ENCODE data around the gene FIGNL1. TPM values are rescaled to one million over a fixed set of nuclear protein-coding genes. Genes with fewer than 3 reads are reported as not detected.

FIGNL1 gene
- polyA plus RNA-seq, 1 donor from 2014 or later = 7.4 TPM

DNA sequence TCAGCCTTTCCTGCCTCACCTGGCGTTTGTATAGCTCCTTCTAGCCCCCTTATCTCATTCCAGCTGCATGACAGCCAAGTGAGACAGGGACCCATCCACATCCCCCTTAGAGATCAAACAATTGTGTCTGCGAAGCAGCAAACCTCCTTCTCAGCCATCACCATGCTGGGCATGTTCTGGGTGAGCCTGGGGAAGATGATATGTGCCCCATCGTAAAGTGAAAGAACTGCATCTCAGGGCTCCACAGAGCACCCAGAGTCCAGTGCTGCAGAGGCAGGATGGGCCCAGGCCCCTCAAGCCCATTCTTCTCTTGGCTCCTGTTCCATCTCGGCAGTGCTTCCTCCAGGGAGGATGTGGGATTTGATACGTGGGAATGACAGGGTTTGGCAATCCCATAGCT is 43.2 kb downstream of the FIGNL1 start:
- Mint-ChIP-seq H3K36me3 (peaks cover 15% of the 10 kb centered on the region), H3K4me3 (peak overlapping the region in 3 of 4 donors; percentile 28 to 88 (median 82)), H3K27me3 (no peaks in the 10 kb centered on the region), H3K9me3 (no peaks in the 10 kb centered on the region), H3K4me1 (peaks cover 79 to 97% (median 81%) of the 10 kb centered on the region in 3 donors), H3K27ac (peak overlapping the region; percentile 92 to 98 (median 95))

DNA sequence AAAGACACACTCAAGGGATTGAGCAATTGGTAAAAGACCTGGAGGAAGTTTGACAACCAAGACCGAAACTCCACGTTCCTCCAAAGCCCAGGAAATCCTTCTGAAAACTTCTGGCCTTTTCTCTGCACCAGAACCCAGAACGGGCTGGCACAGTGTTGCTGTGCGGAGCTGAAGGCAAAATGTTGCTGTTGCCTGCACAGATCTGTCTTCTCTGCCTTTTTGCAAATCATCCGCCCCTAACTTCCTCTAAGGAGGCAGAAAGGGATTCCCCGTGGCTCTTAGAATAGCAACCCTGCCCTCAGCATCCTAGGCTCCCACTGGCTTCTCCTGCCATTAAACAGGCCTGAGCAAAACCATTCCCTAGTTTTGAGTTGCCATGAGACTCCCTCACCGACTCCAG is 44.9 kb downstream of the FIGNL1 start:
- Mint-ChIP-seq H3K27ac (peak overlapping the region; percentile 85 to 98 (median 92)), H3K36me3 (peaks cover 19% of the 10 kb centered on the region), H3K9me3 (no peaks in the 10 kb centered on the region), H3K4me1 (peaks cover 67 to 87% (median 71%) of the 10 kb centered on the region in 3 donors), H3K27me3 (no peaks in the 10 kb centered on the region), H3K4me3 (peak overlapping the region; percentile 36 to 90 (median 86))

DNA sequence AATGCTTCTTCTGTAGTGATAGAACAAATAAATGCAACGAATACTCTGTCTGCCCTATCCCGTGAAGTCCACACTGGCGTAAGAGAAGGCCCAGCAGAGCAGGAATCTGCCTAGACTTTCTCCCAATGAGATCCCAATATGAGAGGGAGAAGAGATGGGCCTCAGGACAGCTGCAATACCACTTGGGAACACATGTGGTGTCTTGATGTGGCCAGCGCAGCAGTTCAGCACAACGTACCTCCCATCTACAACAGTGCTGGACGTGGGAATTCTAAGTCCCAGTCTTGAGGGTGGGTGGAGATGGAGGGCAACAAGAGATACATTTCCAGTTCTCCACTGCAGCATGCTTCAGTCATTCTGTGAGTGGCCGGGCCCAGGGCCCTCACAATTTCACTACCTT is 45.8 kb downstream of the FIGNL1 start:
- H3K4me1 Mint-ChIP-seq = peaks cover 61 to 79% (median 62%) of the 10 kb centered on the region in 3 donors
- peak overlapping the region in 3 of 4 donors; percentile 22 to 90 (median 63) for H3K4me3 Mint-ChIP-seq
- peak overlapping the region; percentile 91 to 98 (median 92) for H3K27ac Mint-ChIP-seq
- H3K27me3 Mint-ChIP-seq = no peaks in the 10 kb centered on the region
- peaks cover 19% of the 10 kb centered on the region for H3K36me3 Mint-ChIP-seq
- no peaks in the 10 kb centered on the region for H3K9me3 Mint-ChIP-seq

DNA sequence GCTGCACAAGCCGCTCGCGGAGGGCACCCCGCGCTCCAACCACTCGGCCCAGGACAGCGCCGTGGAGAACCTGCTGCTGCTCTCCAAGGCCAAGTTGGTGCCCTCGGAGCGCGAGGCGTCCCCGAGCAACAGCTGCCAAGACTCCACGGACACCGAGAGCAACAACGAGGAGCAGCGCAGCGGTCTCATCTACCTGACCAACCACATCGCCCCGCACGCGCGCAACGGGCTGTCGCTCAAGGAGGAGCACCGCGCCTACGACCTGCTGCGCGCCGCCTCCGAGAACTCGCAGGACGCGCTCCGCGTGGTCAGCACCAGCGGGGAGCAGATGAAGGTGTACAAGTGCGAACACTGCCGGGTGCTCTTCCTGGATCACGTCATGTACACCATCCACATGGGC is 50.0 kb downstream of the FIGNL1 start:
- no peak overlapping the region for H3K27ac Mint-ChIP-seq
- no peaks in the 10 kb centered on the region for H3K27me3 Mint-ChIP-seq
- no peak overlapping the region for H3K4me3 Mint-ChIP-seq
- peaks cover 0 to 5% (median 0%) of the 10 kb centered on the region in 3 donors for H3K9me3 Mint-ChIP-seq
- H3K36me3 Mint-ChIP-seq = peaks cover 20% of the 10 kb centered on the region
- H3K4me1 Mint-ChIP-seq = peaks cover 50 to 64% (median 54%) of the 10 kb centered on the region in 3 donors

DNA sequence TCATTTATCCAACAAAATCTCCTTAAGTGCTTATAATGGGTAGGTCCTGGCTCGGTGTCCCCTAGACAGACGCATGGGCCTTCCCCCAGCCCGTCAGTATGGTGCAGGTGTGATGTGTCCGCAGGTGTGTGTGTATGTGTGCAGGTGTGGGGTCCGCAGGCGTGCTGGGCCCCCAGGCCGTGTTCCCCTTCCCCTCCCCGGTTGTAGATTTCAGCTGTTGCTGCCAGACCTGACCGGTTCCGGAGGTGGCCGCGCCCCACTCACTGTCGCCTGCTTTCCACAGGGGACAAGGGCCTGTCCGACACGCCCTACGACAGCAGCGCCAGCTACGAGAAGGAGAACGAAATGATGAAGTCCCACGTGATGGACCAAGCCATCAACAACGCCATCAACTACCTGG is 50.5 kb downstream of the FIGNL1 start:
- H3K4me1 Mint-ChIP-seq = peaks cover 49 to 62% (median 50%) of the 10 kb centered on the region in 3 donors
- peaks cover 20% of the 10 kb centered on the region for H3K36me3 Mint-ChIP-seq
- H3K9me3 Mint-ChIP-seq = peaks cover 0 to 5% (median 0%) of the 10 kb centered on the region in 3 donors
- no peaks in the 10 kb centered on the region for H3K27me3 Mint-ChIP-seq
- H3K27ac Mint-ChIP-seq = peak overlapping the region in 1 of 3 donors; percentile 57
- H3K4me3 Mint-ChIP-seq = no peak overlapping the region

DNA sequence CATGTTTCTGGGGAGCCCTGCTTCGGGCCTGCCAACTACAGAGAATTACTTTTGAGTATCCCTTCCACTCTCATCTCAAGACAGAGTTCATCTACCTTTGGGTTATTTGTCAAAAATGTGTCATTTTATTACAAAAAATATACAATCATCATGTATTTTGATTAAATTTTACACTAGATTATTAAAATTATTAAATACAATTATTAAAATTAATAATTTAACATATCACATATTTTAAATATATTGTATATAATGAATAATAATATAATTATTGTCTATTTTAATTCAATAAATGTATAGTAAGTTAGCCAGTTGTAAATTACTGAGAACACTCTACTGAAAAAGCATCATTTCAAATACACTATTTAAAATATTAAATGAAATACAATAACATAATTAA is 50.9 kb downstream of the FIGNL1 start:
- H3K9me3 Mint-ChIP-seq = peaks cover 0 to 5% (median 0%) of the 10 kb centered on the region in 3 donors
- H3K4me1 Mint-ChIP-seq = peaks cover 48 to 62% (median 49%) of the 10 kb centered on the region in 3 donors
- peak overlapping the region; percentile 73 to 98 (median 96) for H3K27ac Mint-ChIP-seq
- H3K36me3 Mint-ChIP-seq = peaks cover 20% of the 10 kb centered on the region
- no peak overlapping the region for H3K4me3 Mint-ChIP-seq
- no peaks in the 10 kb centered on the region for H3K27me3 Mint-ChIP-seq

DNA sequence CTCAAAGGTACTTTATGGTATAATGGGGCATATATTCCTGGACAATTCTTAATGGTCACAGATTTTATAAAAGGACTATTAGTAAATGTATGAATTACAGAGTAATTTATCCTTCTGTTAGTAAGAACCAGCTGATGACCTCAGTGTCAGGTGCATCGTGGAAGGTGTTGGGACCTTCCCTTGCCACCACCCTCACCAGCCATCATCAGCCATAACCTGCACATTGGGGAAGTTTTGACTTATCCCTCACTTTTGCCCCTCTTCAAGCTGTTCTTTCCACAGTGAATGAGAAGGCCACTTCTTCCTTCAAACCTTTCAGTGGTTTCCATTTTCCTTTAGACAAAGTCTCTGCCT is 52.2 kb downstream of the FIGNL1 start:
- H3K4me3 Mint-ChIP-seq = peak overlapping the region in 3 of 4 donors; percentile 58 to 90 (median 79)
- H3K36me3 Mint-ChIP-seq = peaks cover 22% of the 10 kb centered on the region
- H3K4me1 Mint-ChIP-seq = peaks cover 49 to 62% (median 51%) of the 10 kb centered on the region in 3 donors
- no peaks in the 10 kb centered on the region for H3K27me3 Mint-ChIP-seq
- peak overlapping the region; percentile 73 to 98 (median 96) for H3K27ac Mint-ChIP-seq
- peaks cover 0 to 5% (median 0%) of the 10 kb centered on the region in 3 donors for H3K9me3 Mint-ChIP-seq

DNA sequence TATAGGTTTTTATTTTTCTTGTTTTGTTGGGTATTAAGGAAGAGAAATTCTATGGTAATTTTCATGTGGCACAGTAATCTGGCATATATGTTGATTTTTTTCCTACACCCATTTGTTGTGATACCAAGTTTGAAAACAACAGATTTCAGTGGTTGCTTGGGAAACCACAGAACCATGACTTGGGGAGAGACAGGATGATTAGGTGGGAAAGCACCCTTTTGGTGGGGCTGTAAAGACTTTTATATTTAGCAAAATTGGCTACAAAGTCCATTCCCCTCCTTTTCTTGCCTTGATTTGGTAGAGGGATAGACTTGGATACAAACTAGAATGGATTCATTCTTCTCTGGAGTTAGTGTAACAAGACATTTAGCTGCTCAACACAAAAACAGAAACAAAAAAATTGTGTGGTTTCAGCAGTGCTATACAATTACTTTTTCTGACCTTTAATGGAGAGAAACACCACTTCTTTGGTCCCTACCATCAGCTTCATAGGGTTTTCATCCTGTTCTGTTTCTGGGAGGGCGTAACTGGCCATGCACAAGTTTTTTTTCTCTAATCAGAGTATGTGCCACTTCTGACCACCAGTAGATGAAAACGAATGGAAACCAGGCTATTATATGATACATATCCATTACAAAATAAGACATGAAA is 52.7 kb downstream of the FIGNL1 start:
- H3K27me3 Mint-ChIP-seq = no peaks in the 10 kb centered on the region
- H3K4me1 Mint-ChIP-seq = peaks cover 54 to 64% (median 55%) of the 10 kb centered on the region in 3 donors
- H3K4me3 Mint-ChIP-seq = peak overlapping the region; percentile 35 to 90 (median 72)
- H3K27ac Mint-ChIP-seq = peak overlapping the region; percentile 73 to 98 (median 96)
- H3K9me3 Mint-ChIP-seq = peaks cover 0 to 5% (median 0%) of the 10 kb centered on the region in 3 donors
- H3K36me3 Mint-ChIP-seq = peaks cover 23% of the 10 kb centered on the region

DNA sequence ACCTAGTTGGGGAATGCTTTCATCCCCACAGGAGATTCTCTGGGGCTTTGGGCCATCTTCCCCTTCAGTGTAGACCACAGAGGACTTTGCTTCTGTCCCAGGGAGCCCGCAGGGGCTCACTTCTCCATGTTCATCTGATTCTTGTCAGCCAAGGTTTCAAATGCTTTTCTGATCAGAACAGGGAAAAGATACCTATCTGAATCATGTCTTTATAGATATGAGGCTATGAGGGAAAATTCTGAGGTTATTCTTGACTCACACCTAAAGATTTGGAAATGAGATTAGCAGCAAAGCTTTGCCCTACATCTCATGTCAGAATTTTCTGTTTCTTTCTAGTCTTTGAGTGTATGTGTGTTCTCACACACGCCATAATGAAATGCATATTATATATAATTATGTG is 53.3 kb downstream of the FIGNL1 start:
- Mint-ChIP-seq H3K27ac (peak overlapping the region; percentile 73 to 98 (median 96)), H3K4me3 (peak overlapping the region; percentile 31 to 90 (median 81)), H3K9me3 (peaks cover 0 to 5% (median 0%) of the 10 kb centered on the region in 3 donors), H3K36me3 (peaks cover 23% of the 10 kb centered on the region), H3K27me3 (no peaks in the 10 kb centered on the region), H3K4me1 (peaks cover 54 to 64% (median 60%) of the 10 kb centered on the region in 3 donors)

DNA sequence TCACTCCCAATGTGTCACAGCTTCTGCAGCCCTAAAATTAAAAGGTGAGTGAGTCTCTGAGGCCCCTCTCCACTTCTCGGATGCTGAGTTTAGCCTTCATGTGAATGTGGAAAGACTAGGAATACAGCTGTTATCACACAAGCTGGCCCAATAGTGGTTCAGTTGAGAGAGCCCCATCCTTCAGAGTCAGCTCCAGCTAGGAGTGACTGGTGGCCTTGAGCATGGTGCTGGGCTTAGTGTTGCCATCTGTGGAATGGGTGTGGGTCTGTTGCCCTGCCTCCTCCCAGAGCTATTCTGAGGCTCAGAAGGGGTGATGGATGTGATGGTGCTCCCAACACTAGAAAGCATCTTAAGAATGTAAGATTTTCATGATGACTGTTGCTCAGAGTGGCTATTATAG is 55.8 kb downstream of the FIGNL1 start:
- peaks cover 27% of the 10 kb centered on the region for H3K36me3 Mint-ChIP-seq
- H3K27ac Mint-ChIP-seq = peak overlapping the region; percentile 72 to 98 (median 97)
- peaks cover 0 to 5% (median 0%) of the 10 kb centered on the region in 3 donors for H3K9me3 Mint-ChIP-seq
- H3K27me3 Mint-ChIP-seq = no peaks in the 10 kb centered on the region
- peaks cover 69 to 81% (median 69%) of the 10 kb centered on the region in 3 donors for H3K4me1 Mint-ChIP-seq
- H3K4me3 Mint-ChIP-seq = peak overlapping the region; percentile 61 to 90 (median 78)

Other genes with a start within 250 kb of the FIGNL1 start
- gene IKZF1, start 145.6 kb downstream of the FIGNL1 start, polyA plus RNA-seq = 213 TPM
- not detected for gene DDC, start 115.1 kb upstream of the FIGNL1 start, polyA plus RNA-seq